ENCODE measurements around the gene SPRYD4.
"Not testable (repeated sequence)": the region's sequence is repeated elsewhere in the genome, so short reads cannot be mapped to it uniquely, and the experiment has no call there.

DNA sequence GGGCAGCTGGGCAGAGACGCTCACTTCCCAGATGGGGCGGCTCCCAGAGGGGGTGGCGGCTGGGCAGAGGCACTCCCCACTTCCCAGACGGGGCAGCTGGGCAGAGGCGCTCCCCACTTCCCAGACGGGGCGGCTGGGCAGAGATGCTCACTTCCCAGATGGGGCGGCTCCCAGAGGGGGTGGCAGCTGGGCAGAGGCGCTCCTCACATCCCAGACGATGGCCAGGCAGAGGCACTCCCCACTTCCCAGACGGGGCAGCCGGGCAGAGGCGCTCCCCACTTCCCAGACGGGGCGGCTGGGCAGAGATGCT, 25.7 kb downstream of the SPRYD4 start:
- TF ChIP-seq, protein P1, sequence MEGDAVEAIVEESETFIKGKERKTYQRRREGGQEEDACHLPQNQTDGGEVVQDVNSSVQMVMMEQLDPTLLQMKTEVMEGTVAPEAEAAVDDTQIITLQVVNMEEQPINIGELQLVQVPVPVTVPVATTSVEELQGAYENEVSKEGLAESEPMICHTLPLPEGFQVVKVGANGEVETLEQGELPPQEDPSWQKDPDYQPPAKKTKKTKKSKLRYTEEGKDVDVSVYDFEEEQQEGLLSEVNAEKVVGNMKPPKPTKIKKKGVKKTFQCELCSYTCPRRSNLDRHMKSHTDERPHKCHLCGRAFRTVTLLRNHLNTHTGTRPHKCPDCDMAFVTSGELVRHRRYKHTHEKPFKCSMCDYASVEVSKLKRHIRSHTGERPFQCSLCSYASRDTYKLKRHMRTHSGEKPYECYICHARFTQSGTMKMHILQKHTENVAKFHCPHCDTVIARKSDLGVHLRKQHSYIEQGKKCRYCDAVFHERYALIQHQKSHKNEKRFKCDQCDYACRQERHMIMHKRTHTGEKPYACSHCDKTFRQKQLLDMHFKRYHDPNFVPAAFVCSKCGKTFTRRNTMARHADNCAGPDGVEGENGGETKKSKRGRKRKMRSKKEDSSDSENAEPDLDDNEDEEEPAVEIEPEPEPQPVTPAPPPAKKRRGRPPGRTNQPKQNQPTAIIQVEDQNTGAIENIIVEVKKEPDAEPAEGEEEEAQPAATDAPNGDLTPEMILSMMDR (IDR thresholded peaks at IDR 0.05): not testable (repeated sequence)
- not testable (repeated sequence) for TF ChIP-seq EP300 (IDR thresholded peaks at IDR 0.05); POLR2A (IDR thresholded peaks at IDR 0.05; ENCODE audit: low read depth)

Data from esophagus muscularis mucosa (tissue), 4 donors.